ENCODE data around the gene SIGLEC8.
A peak's percentile ranks its signal among the peaks of the same experiment; 100 is the strongest.
"Not testable (repeated sequence)": the region's sequence is repeated elsewhere in the genome, so short reads cannot be mapped to it uniquely, and the experiment has no call there.

The SIGLEC8 gene

DNA sequence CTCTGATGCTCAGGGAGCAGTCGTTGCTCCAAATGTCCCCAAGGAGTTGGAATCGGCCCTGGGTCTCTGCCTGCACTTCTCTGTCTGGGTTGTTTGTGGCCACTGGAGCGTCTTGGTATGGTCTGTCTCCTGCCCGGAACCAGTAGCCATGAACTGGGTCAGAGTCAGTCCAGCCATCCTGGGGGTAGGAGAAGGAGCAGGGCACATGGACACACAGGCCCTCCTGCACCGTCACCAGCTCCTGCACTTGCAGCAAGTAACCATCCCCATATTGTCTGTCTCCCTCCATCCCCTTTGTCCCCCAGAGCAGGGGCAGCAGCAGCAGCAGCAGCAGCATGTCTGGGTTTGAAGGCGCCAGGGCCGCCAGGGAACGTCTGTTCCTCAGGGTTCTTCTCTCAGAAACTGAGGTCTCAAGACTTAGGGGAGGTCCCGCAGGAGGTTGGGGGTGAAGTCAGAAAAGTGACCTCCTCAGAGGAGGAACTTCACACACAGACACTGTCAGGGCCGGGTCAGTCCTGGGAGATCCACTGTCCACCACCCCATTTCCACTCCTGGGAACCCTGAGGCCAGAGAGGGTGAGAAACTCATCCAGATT, at the start of gene SIGLEC8:
SIGLEC8 (minus strand) TSS at position 404 of the 595 bp plus-strand sequence; CDS start at position 337, 67 bp downstream.
- no peak for DNase-seq

GRCh38 chr19:51507640-51508058, 49.4 kb upstream of the SIGLEC8 start:
- no peak for DNase-seq

- DNase-seq: no peak
These were observed 48.9 kb upstream of the SIGLEC8 start for GRCh38 chr19:51507192-51507591.

GRCh38 chr19:51505904-51506303, 47.6 kb upstream of the SIGLEC8 start:
- DNase-seq: no peak

DNA sequence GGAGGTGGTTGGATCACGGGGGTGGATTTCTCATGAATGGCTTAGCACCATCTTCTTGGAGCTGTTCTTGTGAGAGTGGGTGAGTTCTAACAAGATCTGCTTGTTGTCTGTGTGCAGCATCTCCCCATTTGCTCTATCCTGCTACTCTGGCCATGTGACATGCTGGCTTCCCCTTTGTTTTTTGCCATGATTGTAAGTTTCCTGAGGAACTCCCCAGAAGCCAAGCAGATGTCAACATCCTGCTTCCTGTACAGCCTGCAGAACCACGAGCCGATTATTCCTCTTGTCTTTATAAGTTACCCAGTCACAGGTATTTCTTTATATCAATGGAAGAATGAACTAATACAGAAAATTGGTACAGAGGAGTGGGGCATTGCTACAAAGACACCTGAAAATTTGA, 45.6 kb upstream of the SIGLEC8 start:
- no peak for DNase-seq

DNA sequence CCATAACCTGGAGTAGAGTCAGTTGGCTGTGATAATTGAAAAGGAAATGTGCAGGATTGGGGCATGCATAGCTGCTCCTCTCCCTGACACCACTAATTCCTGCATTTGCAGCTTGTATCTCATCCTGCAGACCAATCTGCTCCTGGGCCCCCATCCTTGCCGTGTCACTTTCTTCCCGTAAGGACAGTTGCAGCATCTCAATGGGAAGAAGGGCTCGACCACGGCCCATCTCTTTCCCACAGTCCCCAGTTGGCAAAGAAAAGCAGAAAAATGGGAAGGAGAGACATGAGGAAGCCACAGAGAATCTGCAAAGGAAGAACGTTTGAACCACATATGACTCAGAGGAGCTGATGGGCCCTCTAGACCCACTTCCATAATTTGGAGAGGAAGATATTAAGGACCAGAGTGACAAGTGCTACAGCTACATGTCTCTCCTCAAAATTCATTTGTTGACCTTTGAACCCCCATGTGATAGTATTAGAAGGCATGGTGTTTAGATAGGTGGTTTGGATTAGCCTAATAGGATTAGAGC, 45.1 kb upstream of the SIGLEC8 start:
- DNase-seq: no peak

DNA sequence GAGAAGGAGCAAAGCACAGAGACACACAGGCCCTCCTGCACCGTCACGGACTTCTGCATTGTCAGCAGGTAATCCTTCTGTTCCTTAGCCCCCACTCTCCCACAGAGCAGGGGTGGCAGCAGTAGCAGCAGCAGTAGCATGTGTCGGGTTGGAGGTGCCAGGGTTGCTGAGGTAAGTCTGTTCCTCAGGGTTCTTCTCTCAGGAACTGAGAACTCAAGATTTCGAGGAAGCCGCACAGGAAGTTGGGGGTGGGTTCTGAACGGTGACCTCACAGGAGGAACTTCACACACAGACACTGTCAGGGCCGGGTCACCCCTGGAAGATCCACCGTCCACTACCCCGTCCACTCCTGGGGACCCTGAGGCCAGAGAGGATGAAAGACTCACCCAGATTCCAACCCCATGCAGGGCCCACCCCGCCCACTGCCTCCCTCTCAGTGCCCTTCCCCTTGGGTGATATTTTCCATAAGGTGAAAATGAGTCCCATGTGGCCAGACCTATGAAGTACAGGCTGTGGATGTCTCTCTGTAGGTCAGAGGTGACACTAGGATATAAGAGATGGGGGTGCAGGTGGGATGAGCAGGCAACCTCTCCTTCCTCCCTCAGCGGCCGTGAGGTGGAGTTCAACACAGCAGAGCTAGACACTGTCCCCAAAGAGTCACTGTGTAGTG, 43.5 kb upstream of the SIGLEC8 start, which contains the start of gene SIGLEC12:
SIGLEC12 (minus strand) TSS at position 207 of the 670 bp plus-strand sequence; CDS start at position 140, 67 bp downstream.
- DNase-seq: no peak

GRCh38 chr19:51500931-51501330, 42.7 kb upstream of the SIGLEC8 start:
- not testable (repeated sequence) for DNase-seq

DNA sequence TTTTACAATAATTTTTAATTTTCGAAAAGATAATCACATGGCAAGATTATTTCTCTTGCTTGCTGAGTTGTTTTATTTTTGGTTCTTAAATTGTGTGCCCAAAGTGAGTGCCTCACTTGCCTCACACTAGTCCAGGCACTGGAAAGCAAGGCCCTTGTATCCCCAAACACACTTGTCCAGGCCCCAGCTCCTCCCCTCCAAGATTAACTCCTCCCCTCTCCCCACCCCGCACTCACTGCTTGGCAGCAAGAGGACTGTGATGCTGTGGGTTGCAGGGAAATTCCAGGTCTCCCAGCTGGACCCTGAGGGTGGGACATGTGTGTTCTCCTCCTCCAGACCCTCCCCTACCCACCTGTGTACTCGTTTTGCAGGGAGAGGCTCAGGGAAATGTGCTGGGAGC, 39.4 kb upstream of the SIGLEC8 start:
- no peak for DNase-seq

DNA sequence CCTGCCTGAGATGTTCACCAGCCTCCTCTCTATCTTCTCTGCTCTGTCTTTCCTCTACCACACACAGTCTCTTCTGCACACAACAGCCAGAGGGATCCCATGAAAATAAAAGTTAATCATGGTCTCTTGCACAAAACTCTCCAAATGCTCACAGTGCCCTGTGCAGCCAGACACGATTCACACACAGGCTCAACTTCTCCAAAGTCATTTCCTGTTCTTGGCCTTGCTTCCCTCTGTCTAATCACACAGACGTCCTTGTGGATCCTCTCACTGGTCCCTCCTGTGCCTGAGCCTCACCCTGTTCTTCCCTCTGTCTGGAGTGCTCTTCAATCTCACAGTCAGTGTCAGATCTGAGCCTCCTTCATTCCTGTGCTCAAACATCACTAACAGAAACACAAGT, 35.5 kb upstream of the SIGLEC8 start:
- DNase-seq: no peak

DNA sequence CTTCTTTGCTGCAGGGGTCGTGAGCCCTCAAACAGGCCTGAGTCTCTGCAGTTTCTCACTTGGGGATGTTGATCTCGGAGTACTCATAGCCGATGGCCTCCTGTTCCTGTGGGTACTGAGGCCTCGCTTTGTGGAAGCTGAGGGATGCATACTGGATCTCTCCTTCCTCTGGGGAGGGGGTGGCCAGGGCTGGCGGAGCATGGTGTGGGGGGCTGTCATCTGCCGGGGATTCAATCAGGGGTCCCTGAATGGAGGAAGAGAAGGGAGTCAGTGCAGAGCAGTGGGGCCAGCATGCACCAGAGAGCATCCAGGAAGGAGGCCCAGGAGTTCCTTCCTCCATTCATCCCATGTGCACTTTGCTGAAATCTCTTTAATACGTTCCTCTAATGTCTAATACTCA, 33.3 kb upstream of the SIGLEC8 start:
- no peak for DNase-seq

GRCh38 chr19:51490676-51491075, 32.4 kb upstream of the SIGLEC8 start:
- DNase-seq: no peak

GRCh38 chr19:51489113-51489512, 30.9 kb upstream of the SIGLEC8 start:
- DNase-seq: no peak

DNA sequence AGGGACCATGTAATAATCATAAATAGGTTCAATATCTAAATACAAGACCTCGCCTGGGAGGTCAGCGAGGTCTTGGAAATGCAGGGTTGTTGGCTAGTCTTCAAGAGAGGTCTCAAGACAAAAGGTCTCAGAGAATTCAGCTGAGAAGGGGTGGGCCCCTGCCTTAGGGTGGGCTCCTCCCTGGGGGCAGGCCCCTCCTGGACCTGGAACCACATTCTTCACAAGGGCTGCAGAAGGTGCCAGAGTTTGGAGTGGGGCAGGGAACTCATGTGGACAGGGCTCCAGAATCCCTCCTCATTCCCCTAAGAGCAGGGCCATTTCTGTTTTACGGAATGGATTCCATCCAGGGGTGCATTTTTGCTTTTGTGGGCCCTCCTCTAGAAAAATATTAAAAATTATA, 30.2 kb upstream of the SIGLEC8 start:
- no peak for DNase-seq

- no peak for DNase-seq
These were observed 27.9 kb upstream of the SIGLEC8 start for GRCh38 chr19:51485960-51486660.

GRCh38 chr19:51480590-51480989, 22.3 kb upstream of the SIGLEC8 start:
- DNase-seq: peak; percentile 22

GRCh38 chr19:51479531-51480331, 21.5 kb upstream of the SIGLEC8 start:
- DNase-seq: peak; percentile 20

DNA sequence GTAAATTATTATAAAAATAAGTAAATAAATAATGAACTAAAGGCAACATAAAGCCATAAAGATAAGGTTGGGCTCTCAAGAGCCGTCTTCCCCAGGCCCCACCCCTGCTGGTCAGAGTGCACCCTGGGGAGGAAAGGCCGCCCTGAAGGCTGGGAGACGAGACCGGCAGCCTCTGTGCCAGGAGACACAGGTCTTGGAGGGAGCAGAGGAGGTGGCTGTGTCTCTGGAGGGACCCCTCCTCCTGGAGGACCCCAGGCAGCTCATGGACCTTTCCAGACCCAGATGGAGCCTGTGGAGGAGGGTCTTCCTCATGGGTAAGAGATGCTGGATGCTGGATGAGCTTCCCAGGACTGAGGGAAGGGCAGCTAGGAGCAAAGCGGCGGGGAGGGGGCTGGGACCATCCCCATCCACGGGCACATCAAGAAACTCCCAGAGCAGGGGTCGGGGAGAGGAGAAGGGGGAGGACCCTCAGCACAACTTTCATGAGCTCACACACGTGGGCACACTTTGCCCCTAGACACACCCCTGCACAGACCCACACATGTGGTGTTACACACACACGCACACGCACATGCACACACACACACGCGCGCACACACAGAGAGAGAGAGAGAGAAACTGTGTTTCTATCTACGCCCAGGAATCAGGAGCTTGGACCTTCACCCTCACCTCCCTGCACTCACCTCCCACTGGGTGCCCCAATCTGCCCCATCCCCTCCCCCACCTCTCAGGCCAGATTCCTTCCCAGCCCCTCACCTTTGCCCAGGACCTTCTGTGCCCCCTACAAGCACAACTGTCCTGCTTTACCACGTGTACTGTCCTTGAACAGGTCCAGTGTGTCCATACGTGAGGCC, 20.4 kb upstream of the SIGLEC8 start, which contains the start of gene CEACAM18:
CEACAM18 (plus strand) TSS at position 159 of the 854 bp plus-strand sequence.
- DNase-seq: no peak

- no peak for DNase-seq
These were observed 19.1 kb upstream of the SIGLEC8 start for GRCh38 chr19:51477344-51477743.

GRCh38 chr19:51476164-51476563, 17.9 kb upstream of the SIGLEC8 start:
- no peak for DNase-seq

GRCh38 chr19:51473009-51473707, 14.9 kb upstream of the SIGLEC8 start:
- DNase-seq: peak; percentile 87
